ENCODE data around the gene PTPRU.
"Not testable (repeated sequence)": the region's sequence is repeated elsewhere in the genome, so short reads cannot be mapped to it uniquely, and the experiment has no call there.

PTPRU gene

DNA sequence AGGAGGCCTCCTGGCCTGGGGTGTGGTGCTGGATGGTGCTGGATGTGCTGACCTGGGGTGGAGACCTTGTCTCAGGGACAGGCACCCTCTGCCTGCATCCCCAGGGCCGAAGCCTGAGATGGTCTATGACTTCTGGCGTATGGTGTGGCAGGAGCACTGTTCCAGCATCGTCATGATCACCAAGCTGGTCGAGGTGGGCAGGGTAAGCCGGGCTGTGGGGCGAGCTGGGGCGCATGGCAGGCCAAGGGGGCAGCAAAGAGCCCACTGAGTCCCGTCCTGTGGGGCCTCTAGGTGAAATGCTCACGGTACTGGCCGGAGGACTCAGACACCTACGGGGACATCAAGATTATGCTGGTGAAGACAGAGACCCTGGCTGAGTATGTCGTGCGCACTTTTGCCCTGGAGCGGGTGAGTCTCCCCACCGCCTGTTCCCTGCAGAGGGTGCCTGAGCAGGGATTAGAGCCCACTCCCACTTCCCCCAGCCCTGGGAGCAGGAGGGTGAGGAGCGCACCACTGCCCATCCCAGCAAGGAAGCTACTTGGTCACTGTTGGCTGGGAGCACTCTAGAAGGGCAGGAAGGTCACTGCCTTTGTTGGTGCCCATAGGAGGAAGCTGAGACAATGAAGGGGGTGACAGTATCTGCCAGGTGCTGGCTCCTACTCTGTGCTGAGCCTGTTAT lies 75.2 kb downstream of the PTPRU start:
- Histone ChIP-seq H3K27ac (ENCODE audit: low read length) (no peak overlapping the region), H3K9me2 (replicated peaks; ENCODE audit: insufficient read depth, low read length) (no peaks in the 10 kb centered on the region), H2AFZ (ENCODE audit: low read length) (no peak overlapping the region), H3F3A (ENCODE audit: insufficient read depth, low read length) (no peaks in the 10 kb centered on the region), H3K79me2 (ENCODE audit: low read length) (no peaks in the 10 kb centered on the region), H3K27me3 (replicated peaks; ENCODE audit: insufficient read depth, low read length) (peaks cover 82% of the 10 kb centered on the region), H3K4me3 (ENCODE audit: low read length) (no peak overlapping the region), H3K36me3 (replicated peaks; ENCODE audit: insufficient read depth, low read length) (no peaks in the 10 kb centered on the region), H3K4me2 (ENCODE audit: low read depth, low read length) (no peak overlapping the region), H3K9me3 (replicated peaks; ENCODE audit: insufficient read depth, low read length) (no peaks in the 10 kb centered on the region), H3K4me1 (ENCODE audit: low read length) (no peaks in the 10 kb centered on the region), H4K20me1 (ENCODE audit: insufficient read depth, low read length) (no peaks in the 10 kb centered on the region), H3K9ac (ENCODE audit: low read length) (no peak overlapping the region)
- DNase-seq = no peak
- TF ChIP-seq, protein P1, sequence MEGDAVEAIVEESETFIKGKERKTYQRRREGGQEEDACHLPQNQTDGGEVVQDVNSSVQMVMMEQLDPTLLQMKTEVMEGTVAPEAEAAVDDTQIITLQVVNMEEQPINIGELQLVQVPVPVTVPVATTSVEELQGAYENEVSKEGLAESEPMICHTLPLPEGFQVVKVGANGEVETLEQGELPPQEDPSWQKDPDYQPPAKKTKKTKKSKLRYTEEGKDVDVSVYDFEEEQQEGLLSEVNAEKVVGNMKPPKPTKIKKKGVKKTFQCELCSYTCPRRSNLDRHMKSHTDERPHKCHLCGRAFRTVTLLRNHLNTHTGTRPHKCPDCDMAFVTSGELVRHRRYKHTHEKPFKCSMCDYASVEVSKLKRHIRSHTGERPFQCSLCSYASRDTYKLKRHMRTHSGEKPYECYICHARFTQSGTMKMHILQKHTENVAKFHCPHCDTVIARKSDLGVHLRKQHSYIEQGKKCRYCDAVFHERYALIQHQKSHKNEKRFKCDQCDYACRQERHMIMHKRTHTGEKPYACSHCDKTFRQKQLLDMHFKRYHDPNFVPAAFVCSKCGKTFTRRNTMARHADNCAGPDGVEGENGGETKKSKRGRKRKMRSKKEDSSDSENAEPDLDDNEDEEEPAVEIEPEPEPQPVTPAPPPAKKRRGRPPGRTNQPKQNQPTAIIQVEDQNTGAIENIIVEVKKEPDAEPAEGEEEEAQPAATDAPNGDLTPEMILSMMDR (IDR thresholded peaks at IDR 0.05; ENCODE audit: low read length) = no peak
- no peak for TF ChIP-seq EZH2phosphoT487 (IDR thresholded peaks at IDR 0.05; ENCODE audit: low read length)
- TF ChIP-seq EZH2 (optimal IDR thresholded peaks at IDR 0.05; ENCODE audit: low read depth, low read length) = no peak

DNA sequence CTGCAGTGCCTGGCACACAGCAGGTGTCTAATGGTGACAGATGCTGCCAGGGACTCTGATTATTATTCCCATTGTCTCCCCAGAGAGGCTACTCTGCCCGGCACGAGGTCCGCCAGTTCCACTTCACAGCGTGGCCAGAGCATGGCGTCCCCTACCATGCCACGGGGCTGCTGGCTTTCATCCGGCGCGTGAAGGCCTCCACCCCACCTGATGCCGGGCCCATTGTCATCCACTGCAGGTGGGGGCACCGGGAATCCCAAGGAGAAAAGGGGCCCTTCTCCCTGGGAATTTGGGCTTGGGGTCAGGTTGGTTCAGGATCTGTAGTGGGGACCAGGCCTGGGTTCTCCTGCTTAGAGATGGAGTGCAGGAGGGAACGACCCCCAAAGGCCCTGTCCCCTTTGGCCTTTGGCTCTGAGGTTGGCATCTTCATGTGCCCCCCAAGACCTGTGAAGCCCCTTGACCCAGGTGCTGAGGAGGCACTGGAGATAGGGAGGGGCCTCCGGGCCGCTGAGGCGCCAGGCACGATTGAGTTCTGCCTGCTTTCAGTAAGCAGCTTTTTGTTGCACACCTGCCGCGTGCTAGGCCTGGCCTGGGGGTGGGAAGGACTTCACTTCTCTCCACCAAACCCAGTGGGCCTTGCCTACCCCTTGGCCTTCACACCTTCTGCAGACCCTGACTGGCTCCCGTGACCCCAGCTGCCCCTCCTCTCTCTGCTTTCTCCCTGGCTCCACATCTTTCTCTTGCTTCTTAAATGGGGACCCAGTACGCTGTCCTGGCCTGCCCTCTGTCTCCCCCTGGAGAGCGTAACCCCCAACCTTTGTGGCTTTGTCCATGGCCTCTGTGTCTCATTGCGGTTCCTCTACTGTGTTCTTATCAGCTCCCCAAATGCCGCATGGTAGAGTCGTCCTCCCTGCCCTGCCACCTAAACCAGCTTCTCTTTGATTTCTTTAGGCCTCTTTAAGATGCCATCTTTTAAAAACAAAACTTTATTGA lies 76.4 kb downstream of the PTPRU start:
- Histone ChIP-seq H3K9me2 (replicated peaks; ENCODE audit: insufficient read depth, low read length) (no peaks in the 10 kb centered on the region), H3F3A (ENCODE audit: insufficient read depth, low read length) (no peaks in the 10 kb centered on the region), H3K79me2 (ENCODE audit: low read length) (no peaks in the 10 kb centered on the region), H3K4me3 (ENCODE audit: low read length) (no peak overlapping the region), H3K36me3 (replicated peaks; ENCODE audit: insufficient read depth, low read length) (no peaks in the 10 kb centered on the region), H4K20me1 (ENCODE audit: insufficient read depth, low read length) (no peaks in the 10 kb centered on the region), H3K4me1 (ENCODE audit: low read length) (no peaks in the 10 kb centered on the region), H3K4me2 (ENCODE audit: low read depth, low read length) (no peak overlapping the region), H3K27ac (ENCODE audit: low read length) (no peak overlapping the region), H2AFZ (ENCODE audit: low read length) (no peak overlapping the region), H3K9me3 (replicated peaks; ENCODE audit: insufficient read depth, low read length) (no peaks in the 10 kb centered on the region), H3K9ac (ENCODE audit: low read length) (no peak overlapping the region), H3K27me3 (replicated peaks; ENCODE audit: insufficient read depth, low read length) (peaks cover 84% of the 10 kb centered on the region)
- no peak for DNase-seq
- TF ChIP-seq, protein P1 (IDR thresholded peaks at IDR 0.05; ENCODE audit: low read length) = no peak
- no peak for TF ChIP-seq EZH2 (optimal IDR thresholded peaks at IDR 0.05; ENCODE audit: low read depth, low read length)
- no peak for TF ChIP-seq EZH2phosphoT487 (IDR thresholded peaks at IDR 0.05; ENCODE audit: low read length)

DNA sequence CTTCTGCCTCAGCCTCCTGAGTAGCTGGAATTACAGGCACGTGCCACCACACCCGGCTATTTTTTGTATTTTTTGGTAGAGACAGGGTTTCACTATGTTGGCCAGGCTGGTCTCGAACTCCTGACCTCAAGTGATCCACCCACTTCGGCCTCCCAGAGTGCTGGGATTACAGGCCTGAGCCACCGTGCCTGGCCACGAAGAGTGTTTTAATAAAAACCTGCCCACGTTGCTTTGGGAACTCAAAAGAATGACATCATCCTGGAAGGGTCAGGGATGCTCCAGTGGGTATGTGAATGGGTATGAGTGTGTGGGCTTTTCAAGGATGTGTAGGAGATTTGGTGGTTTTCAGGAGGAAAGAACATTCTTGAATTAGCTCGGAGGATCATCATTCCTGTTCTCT lies 78.4 kb downstream of the PTPRU start:
- H3F3A ChIP-seq (ENCODE audit: insufficient read depth, low read length); H3K9me2 ChIP-seq (replicated peaks; ENCODE audit: insufficient read depth, low read length); H3K9me3 ChIP-seq (replicated peaks; ENCODE audit: insufficient read depth, low read length); H2AFZ ChIP-seq (ENCODE audit: low read length); H4K20me1 ChIP-seq (ENCODE audit: insufficient read depth, low read length); H3K9ac ChIP-seq (ENCODE audit: low read length); DNase-seq; H3K27ac ChIP-seq (ENCODE audit: low read length); H3K4me3 ChIP-seq (ENCODE audit: low read length); H3K36me3 ChIP-seq (replicated peaks; ENCODE audit: insufficient read depth, low read length); H3K4me1 ChIP-seq (ENCODE audit: low read length); H3K79me2 ChIP-seq (ENCODE audit: low read length); H3K4me2 ChIP-seq (ENCODE audit: low read depth, low read length): not testable (repeated sequence)
- H3K27me3 ChIP-seq (replicated peaks; ENCODE audit: insufficient read depth, low read length) = peaks cover 86% of the 10 kb centered on the region
